ENCODE measurements around the gene UBE2D4.
"Not testable (repeated sequence)": the region's sequence is repeated elsewhere in the genome, so short reads cannot be mapped to it uniquely, and the experiment has no call there.

UBE2D4 gene

DNA sequence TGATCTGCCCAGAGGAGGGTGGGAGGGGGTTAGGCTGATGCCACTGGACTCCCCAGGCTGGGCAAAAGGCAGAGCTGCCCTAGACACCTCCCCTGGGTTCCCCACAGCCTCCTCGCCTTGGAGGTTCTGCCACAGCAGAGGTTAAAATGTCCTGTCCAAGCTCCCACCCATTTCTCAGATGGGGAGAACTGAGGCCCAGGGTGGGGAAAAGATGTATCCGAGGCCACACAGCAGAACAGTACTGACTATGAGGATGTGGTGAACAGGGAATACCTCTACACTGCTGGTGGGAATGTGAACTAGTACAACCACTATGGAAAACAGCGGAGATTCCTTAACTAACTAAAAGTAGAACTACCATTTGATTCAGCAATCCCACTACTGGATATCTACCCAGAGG lies 40.2 kb downstream of the UBE2D4 start:
- DNase-seq (ENCODE audit: low read depth, low spot score): not testable (repeated sequence)

- DNase-seq (ENCODE audit: low read depth, low spot score): not testable (repeated sequence)
Measured at GRCh38 chr7:43968172-43969040, 42.2 kb downstream of the UBE2D4 start.

DNA sequence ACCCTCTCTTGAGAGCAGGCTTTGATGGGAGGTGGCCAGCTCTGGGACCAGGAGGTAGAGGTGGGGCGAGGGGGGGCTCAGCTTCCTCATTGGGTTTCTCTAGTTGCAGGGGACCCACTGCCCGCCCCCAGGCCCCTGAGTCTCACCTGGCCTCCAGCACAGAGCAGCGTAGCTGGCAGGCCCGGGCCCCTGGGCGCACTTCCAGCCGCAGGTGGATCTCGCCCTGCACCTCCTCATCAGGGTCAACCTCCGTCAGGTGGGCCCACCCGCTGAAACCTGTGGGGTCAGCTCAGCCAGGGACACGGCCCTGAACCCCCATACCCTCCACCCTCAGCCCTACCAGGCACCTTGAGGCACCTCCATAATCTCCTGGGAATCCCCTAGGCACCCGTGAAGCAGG lies 43.4 kb downstream of the UBE2D4 start:
- not testable (repeated sequence) for DNase-seq (ENCODE audit: low read depth, low spot score)

DNA sequence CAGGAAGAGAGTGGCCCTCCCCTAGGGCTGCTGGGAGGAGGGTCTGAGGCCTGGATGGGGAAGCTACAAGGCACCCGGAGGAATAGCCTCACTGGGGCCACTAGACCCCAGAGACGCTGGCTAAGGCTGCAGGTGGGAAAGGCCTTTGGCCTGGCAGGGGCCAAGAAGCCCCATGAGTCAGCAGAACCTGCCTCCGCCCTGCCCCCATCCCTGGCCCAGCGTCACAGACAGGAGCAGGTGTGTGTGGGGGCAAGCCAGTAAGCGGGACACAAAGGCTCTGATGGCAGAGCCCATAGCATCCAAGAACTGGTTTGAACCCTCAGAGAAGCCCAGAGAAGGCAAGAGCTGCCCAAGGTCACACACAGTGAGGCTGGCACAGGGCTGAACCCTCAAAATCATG lies 44.5 kb downstream of the UBE2D4 start:
- not testable (repeated sequence) for DNase-seq (ENCODE audit: low read depth, low spot score)

- DNase-seq (ENCODE audit: low read depth, low spot score): not testable (repeated sequence)
Measured at GRCh38 chr7:43974033-43974573, 47.9 kb downstream of the UBE2D4 start.

DNA sequence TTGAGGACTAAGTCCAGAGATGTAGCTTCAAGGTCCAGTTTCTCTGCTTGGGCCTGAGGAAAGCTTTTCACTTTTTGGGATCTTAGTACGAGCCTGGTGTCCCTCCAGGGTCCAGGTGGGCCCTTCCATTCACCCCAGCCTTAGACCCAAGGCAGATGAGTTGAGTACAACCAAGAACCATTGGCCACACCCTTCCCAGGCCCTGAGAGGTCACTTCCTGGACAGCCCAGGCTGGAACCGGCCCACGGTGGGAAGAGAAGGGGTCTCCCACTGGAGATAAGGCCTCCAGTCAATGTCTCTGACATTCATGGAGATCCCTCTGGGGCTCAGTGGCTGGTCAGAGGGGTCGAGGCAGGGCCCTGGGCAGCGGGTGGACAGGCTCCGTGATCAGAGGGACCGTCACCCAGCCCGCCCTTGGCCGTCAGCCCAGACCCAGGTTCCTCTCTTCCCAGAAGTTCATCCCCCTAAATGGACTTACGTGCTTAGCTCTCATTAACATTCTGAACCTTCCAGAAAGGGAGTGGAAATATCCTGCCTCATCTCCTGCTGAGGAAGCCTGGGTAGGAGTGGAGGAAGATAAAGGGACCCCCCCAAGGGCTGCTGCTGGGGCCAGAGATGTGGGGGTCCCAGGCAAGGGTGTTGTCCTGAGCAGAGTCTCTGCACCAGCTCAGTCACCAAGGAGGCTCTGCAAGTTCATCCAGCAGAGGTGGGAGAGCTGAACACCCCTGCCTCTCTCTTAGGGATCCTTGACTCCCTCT lies 48.7 kb downstream of the UBE2D4 start:
- not testable (repeated sequence) for DNase-seq (ENCODE audit: low read depth, low spot score)

DNA sequence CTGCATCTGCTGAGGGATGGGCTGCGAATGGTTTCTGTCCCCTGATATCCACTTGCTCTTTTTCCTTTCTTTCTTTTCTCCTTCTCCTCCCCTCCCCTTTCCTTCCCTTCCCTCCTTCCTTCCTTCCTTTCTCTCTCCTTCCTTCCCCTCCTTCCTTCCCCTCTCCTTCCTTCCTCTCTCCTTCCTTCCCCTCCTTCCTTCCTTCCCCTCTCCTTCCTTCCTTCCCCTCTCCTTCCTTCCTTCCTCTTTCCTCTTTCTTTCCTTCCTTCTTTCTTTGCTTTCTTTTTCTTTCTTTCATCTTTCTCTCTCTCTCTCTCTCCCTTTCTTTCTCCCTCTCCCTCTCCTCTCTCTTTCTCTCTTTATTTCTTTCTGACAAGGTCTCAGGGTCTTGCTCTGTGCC lies 51.3 kb downstream of the UBE2D4 start:
- no peak for DNase-seq (ENCODE audit: low read depth, low spot score)

GRCh38 chr7:43978102-43978501 lies 51.9 kb downstream of the UBE2D4 start:
- not testable (repeated sequence) for DNase-seq (ENCODE audit: low read depth, low spot score)

DNA sequence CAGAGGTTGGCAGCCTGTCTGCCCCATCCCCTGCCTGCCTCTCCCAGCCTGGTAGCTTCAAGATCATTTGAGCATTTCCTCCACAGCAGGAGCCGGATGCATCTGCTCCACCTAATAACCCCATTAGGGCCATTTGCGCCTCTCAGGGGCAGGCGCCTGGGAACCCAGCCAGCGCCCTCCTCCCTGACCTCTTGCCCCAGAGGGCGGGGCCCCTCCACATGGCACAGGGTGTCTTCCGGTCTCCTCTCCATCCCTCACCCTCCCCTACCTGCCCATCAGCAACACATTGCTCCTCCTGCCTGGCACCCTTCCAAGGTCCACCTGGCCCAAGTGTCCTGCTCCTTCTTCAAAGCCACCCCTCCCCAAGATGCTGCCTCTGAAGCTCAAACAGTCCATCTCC lies 56.6 kb downstream of the UBE2D4 start:
- DNase-seq (ENCODE audit: low read depth, low spot score): not testable (repeated sequence)

- DNase-seq (ENCODE audit: low read depth, low spot score): not testable (repeated sequence)
Measured at GRCh38 chr7:43983736-43984135, 57.5 kb downstream of the UBE2D4 start.

- not testable (repeated sequence) for DNase-seq (ENCODE audit: low read depth, low spot score)
Measured at GRCh38 chr7:43985904-43986864, 59.9 kb downstream of the UBE2D4 start.

GRCh38 chr7:43987476-43987875 lies 61.2 kb downstream of the UBE2D4 start:
- DNase-seq (ENCODE audit: low read depth, low spot score): not testable (repeated sequence)

DNA sequence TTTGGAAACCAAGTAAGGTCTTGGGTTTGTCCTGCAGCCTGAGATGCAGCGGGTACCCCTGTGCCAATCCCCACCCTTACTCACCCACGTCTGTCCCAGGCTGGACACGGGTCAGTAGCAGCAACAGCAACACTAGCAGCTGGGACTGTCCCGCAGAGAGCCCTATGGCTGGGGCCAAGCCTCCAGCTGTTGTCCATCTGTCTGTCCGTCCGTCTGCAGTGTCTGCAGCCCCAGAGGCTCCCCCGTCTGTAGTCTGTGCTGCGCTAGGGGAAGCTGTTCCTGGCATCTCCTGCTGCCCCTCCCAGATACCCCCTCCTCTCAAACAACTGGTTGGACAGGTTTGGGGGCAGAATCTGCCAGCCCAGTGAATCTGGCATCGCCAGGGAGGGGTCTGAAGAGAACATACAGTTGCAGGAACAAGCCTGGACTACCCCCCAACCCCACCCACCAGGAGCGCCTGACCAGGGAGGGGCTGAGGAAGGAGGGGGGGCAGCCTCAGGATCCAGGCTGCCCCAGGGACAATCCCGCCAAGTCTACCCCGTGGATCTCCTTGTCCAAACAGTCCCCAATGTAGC lies 63.9 kb downstream of the UBE2D4 start:
- not testable (repeated sequence) for DNase-seq (ENCODE audit: low read depth, low spot score)

GRCh38 chr7:43990829-43991228 lies 64.6 kb downstream of the UBE2D4 start:
- DNase-seq (ENCODE audit: low read depth, low spot score): not testable (repeated sequence)

DNA sequence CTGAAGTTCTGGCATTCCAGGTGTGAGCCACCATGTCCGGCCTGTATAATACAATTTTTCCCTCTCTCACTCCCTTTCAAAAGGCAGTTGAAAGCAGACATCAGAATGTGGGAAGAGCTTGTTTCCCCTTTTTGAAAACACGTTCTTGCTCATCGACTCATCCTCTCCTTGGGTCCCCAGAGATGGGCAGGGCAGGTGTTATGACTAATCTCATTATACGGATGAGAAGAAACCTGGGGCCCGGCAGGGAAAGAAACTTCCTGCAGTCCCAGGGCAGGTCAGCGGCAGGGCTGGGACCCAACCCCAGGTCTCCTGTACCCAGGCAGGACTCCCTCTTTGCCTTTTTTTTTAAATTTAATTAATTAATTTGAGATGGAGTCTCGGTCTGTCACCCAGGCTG lies 66.7 kb downstream of the UBE2D4 start:
- DNase-seq (ENCODE audit: low read depth, low spot score): not testable (repeated sequence)

- DNase-seq (ENCODE audit: low read depth, low spot score): not testable (repeated sequence)
Measured at GRCh38 chr7:43994681-43995080, 68.4 kb downstream of the UBE2D4 start.

DNA sequence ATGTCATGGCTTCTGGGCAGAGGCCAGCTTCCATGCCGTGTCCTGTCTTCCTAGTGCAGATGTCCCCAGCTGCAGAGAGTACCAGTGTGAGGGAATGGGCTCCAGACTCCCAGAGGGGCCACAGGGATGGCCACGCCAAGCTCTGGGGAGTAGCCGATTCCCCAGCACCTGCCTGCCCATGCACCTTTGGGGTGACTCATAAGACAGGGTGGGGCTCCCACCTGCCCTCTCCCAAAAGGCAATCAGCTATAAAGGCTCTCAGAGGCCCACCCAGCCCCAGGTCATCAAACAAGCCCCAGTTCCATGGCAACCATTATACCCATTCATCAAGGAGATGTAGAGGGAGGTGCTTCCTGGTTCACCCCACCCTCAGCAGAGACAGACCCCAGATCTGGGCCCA lies 71.3 kb downstream of the UBE2D4 start, which contains the start of gene SPDYE1:
TSS of gene SPDYE1 (plus strand) at position 366 of the 400 bp plus-strand sequence. CDS start 2,053 bp downstream, outside the sequence.
- not testable (repeated sequence) for DNase-seq (ENCODE audit: low read depth, low spot score)

Data from iPS DF 19.7 (cell line).